ENCODE measurements around the gene INPP5E. TPM values are rescaled to one million over a fixed set of nuclear protein-coding genes. Genes with fewer than 3 reads are reported as not detected.

The INPP5E gene
- total RNA-seq, 1 experiment from 2014 or later, result 18.3 TPM

- no peak for DNase-seq
- no peaks in the 10 kb centered on the region for H3K27me3 ChIP-seq
These were observed 26.0 kb upstream of the INPP5E start for GRCh38 chr9:136465500-136466154.

GRCh38 chr9:136464241-136464640 is 24.6 kb upstream of the INPP5E start:
- Histone ChIP-seq H3K4me3 (no peak overlapping the region), H3K4me1 (peaks cover 15% of the 10 kb centered on the region), H3K27ac (no peak overlapping the region), H3K27me3 (no peaks in the 10 kb centered on the region), H3K36me3 (peaks cover 86% of the 10 kb centered on the region), H3K9me3 (replicated peaks) (no peaks in the 10 kb centered on the region)
- DNase-seq, result no peak

More at GRCh38 chr9:136465500-136466154, 26.0 kb upstream of the INPP5E start:
- H3K36me3 ChIP-seq, result peaks cover 86% of the 10 kb centered on the region
- peaks cover 17% of the 10 kb centered on the region for H3K4me1 ChIP-seq
- H3K27ac ChIP-seq, result no peak overlapping the region
- no peaks in the 10 kb centered on the region for H3K9me3 ChIP-seq (replicated peaks)
- H3K4me3 ChIP-seq, result no peak overlapping the region

GRCh38 chr9:136463578-136463977 is 23.9 kb upstream of the INPP5E start:
- H3K9me3 ChIP-seq (replicated peaks), result no peaks in the 10 kb centered on the region
- no peak overlapping the region for H3K27ac ChIP-seq
- peaks cover 91% of the 10 kb centered on the region for H3K36me3 ChIP-seq
- no peak for DNase-seq
- H3K4me1 ChIP-seq, result peaks cover 8% of the 10 kb centered on the region
- no peaks in the 10 kb centered on the region for H3K27me3 ChIP-seq
- H3K4me3 ChIP-seq, result no peak overlapping the region

- H3K4me1 ChIP-seq, result peaks cover under 1% of the 10 kb centered on the region; the same call in 1 of the 2 replicates
- no peak overlapping the region for H3K4me3 ChIP-seq
- no peaks in the 10 kb centered on the region for H3K27me3 ChIP-seq
- H3K36me3 ChIP-seq, result peaks cover 91% of the 10 kb centered on the region
- no peak overlapping the region for H3K27ac ChIP-seq
- H3K9me3 ChIP-seq (replicated peaks), result no peaks in the 10 kb centered on the region
- DNase-seq, result no peak
These were observed 23.0 kb upstream of the INPP5E start for GRCh38 chr9:136462664-136463063.

GRCh38 chr9:136460772-136461325 is 21.2 kb upstream of the INPP5E start:
- H3K27me3 ChIP-seq, result no peaks in the 10 kb centered on the region
- H3K27ac ChIP-seq, result no peak overlapping the region
- peaks cover 95% of the 10 kb centered on the region for H3K36me3 ChIP-seq
- no peaks in the 10 kb centered on the region for H3K4me1 ChIP-seq
- no peak overlapping the region for H3K4me3 ChIP-seq
- no peaks in the 10 kb centered on the region for H3K9me3 ChIP-seq (replicated peaks)
- no peak for DNase-seq

GRCh38 chr9:136459425-136459824 is 19.8 kb upstream of the INPP5E start:
- Histone ChIP-seq H3K9me3 (replicated peaks) (no peaks in the 10 kb centered on the region), H3K36me3 (peaks cover 95% of the 10 kb centered on the region)

GRCh38 chr9:136457326-136457725 is 17.7 kb upstream of the INPP5E start:
- H3K27me3 ChIP-seq, result no peaks in the 10 kb centered on the region
- no peak overlapping the region for H3K27ac ChIP-seq
- H3K4me1 ChIP-seq, result no peaks in the 10 kb centered on the region
- DNase-seq, result no peak
- no peaks in the 10 kb centered on the region for H3K9me3 ChIP-seq (replicated peaks)
- peaks cover 90% of the 10 kb centered on the region for H3K36me3 ChIP-seq
- H3K4me3 ChIP-seq, result no peak overlapping the region

More at GRCh38 chr9:136459425-136459824, 19.8 kb upstream of the INPP5E start:
- H3K27me3 ChIP-seq, result no peaks in the 10 kb centered on the region
- H3K4me1 ChIP-seq, result no peaks in the 10 kb centered on the region
- H3K27ac ChIP-seq, result no peak overlapping the region
- no peak for DNase-seq
- H3K4me3 ChIP-seq, result no peak overlapping the region

GRCh38 chr9:136456258-136456657 is 16.6 kb upstream of the INPP5E start:
- H3K4me3 ChIP-seq, result no peak overlapping the region
- DNase-seq, result no peak
- peaks cover 90% of the 10 kb centered on the region for H3K36me3 ChIP-seq
- H3K27ac ChIP-seq, result no peak overlapping the region
- H3K9me3 ChIP-seq (replicated peaks), result no peaks in the 10 kb centered on the region
- no peaks in the 10 kb centered on the region; the same call in 1 of the 2 replicates for H3K4me1 ChIP-seq
- no peaks in the 10 kb centered on the region for H3K27me3 ChIP-seq

- DNase-seq, result no peak
- peaks cover 91% of the 10 kb centered on the region for H3K36me3 ChIP-seq
- H3K9me3 ChIP-seq (replicated peaks), result no peaks in the 10 kb centered on the region
- H3K27ac ChIP-seq, result no peak overlapping the region
- H3K4me1 ChIP-seq, result peaks cover 9% of the 10 kb centered on the region
- no peak overlapping the region for H3K4me3 ChIP-seq
- no peaks in the 10 kb centered on the region for H3K27me3 ChIP-seq
These were observed 15.7 kb upstream of the INPP5E start for GRCh38 chr9:136455043-136456002.

GRCh38 chr9:136454026-136454796 is 14.6 kb upstream of the INPP5E start:
- Histone ChIP-seq H3K4me3 (no peak overlapping the region), H3K27me3 (no peaks in the 10 kb centered on the region), H3K9me3 (replicated peaks) (no peaks in the 10 kb centered on the region), H3K4me1 (peaks cover 18% of the 10 kb centered on the region), H3K27ac (no peak overlapping the region), H3K36me3 (peaks cover 86% of the 10 kb centered on the region)
- DNase-seq, result no peak

GRCh38 chr9:136453326-136453725 is 13.7 kb upstream of the INPP5E start:
- Histone ChIP-seq H3K27ac (no peak overlapping the region), H3K27me3 (no peaks in the 10 kb centered on the region), H3K9me3 (replicated peaks) (no peaks in the 10 kb centered on the region), H3K4me1 (peaks cover 24% of the 10 kb centered on the region), H3K36me3 (peaks cover 77% of the 10 kb centered on the region), H3K4me3 (no peak overlapping the region)
- DNase-seq, result no peak

- no peak overlapping the region; the same call in 1 of the 2 replicates for H3K27ac ChIP-seq
- H3K27me3 ChIP-seq, result no peaks in the 10 kb centered on the region
- peaks cover 74% of the 10 kb centered on the region for H3K36me3 ChIP-seq
- DNase-seq, result no peak
- no peaks in the 10 kb centered on the region for H3K9me3 ChIP-seq (replicated peaks)
- H3K4me1 ChIP-seq, result peaks cover 24% of the 10 kb centered on the region
- H3K4me3 ChIP-seq, result no peak overlapping the region
These were observed 11.7 kb upstream of the INPP5E start for GRCh38 chr9:136451221-136451877.

GRCh38 chr9:136448655-136449054 is 9.0 kb upstream of the INPP5E start:
- no peaks in the 10 kb centered on the region for H3K27me3 ChIP-seq
- no peak overlapping the region for H3K4me3 ChIP-seq
- peak overlapping the region; percentile 82 for H3K27ac ChIP-seq
- H3K36me3 ChIP-seq, result peaks cover 53% of the 10 kb centered on the region
- H3K9me3 ChIP-seq (replicated peaks), result no peaks in the 10 kb centered on the region
- DNase-seq, result no peak
- peaks cover 24% of the 10 kb centered on the region for H3K4me1 ChIP-seq
